ENCODE data around the gene ERP29.
"Not testable (repeated sequence)": the region's sequence is repeated elsewhere in the genome, so short reads cannot be mapped to it uniquely, and the experiment has no call there.

Gene ERP29

GRCh38 chr12:112001576-112001975 lies 11.7 kb upstream of the ERP29 start:
- no peak for DNase-seq (ENCODE audit: low spot score)

GRCh38 chr12:112004041-112004440 lies 9.2 kb upstream of the ERP29 start:
- DNase-seq (ENCODE audit: low spot score) = no peak

DNA sequence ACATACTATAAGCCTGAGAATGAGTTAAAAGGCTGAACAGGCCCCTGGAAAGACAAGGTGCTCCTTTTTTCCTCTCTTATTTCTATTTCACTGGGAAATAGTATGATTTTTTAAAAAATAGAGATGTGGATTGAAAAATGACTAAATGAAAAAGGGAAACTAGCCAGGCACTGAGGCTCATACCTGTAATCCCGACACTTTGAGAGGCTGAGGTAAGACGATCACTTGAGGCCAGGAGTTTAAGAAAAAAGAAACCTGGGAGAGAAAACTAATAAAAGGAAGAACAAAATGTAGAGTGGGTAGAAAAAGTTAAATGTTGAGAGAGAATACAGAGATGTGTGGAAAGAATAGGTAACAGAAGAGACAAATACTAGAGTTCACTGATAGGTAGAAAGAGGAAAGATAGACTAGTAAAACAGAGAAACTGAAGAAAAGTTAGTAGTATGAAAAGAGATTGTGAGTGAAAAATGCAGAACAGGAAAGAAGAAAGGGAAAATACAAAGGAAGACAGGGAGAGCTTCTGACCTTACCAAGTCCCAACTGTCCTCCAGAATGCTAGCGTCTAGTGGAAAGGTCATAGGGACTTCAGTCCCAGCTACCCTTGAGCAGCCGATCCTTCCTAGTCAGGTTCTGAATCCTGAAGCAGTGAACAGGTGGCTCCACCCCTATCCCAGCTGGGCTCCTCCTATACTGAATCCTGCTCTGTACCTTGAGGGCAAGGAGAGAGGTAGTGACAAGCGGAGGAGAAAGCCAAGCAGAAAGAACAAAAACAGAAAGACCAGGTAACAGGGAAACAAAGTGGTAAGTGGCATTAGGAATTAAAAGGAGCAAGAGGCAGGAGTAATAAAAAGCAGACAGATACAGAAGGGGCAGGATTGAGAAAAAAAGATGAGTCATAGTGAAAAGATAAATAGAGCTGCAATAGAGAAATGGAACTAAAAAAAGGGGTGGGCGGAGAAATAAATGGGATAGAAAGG lies 7.5 kb upstream of the ERP29 start:
- DNase-seq (ENCODE audit: low spot score) = no peak

GRCh38 chr12:112007945-112008344 lies 5.3 kb upstream of the ERP29 start:
- no peak for DNase-seq (ENCODE audit: low spot score)

GRCh38 chr12:112008918-112009317 lies 4.3 kb upstream of the ERP29 start:
- no peak for DNase-seq (ENCODE audit: low spot score)

GRCh38 chr12:112009596-112009995 lies 3.6 kb upstream of the ERP29 start:
- DNase-seq (ENCODE audit: low spot score) = not testable (repeated sequence)

GRCh38 chr12:112010415-112011344 lies 2.5 kb upstream of the ERP29 start:
- DNase-seq (ENCODE audit: low spot score) = no peak

- DNase-seq (ENCODE audit: low spot score) = no peak
Observed at GRCh38 chr12:112011685-112012084, 1.5 kb upstream of the ERP29 start.

- peak; percentile 90 for DNase-seq (ENCODE audit: low spot score)
Observed at GRCh38 chr12:112013601-112014402, 576 bp downstream of the ERP29 start.

DNA sequence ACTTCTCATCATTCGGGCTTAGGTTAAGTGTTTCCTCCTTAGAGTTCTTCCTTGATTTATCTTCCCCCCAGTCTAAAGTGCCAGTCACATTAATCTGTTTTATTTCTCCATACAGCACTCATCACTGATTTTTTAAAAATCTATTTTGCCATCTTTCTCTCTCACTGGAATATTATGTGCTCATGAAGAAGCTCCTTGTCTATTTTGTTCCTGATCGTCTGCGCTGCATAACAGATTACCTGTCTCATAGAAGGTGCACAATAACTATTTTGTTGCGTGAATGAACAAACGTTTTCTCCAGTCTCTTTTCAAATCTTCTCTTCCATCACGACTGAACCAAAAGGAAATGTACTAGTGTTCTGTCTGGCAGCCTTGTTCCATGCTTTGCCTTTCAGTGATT lies 2.7 kb downstream of the ERP29 start:
- no peak for DNase-seq (ENCODE audit: low spot score)

GRCh38 chr12:112017041-112017440 lies 3.8 kb downstream of the ERP29 start:
- DNase-seq (ENCODE audit: low spot score) = no peak

GRCh38 chr12:112018571-112019237 lies 5.5 kb downstream of the ERP29 start:
- peak; percentile 84 for DNase-seq (ENCODE audit: low spot score)

DNA sequence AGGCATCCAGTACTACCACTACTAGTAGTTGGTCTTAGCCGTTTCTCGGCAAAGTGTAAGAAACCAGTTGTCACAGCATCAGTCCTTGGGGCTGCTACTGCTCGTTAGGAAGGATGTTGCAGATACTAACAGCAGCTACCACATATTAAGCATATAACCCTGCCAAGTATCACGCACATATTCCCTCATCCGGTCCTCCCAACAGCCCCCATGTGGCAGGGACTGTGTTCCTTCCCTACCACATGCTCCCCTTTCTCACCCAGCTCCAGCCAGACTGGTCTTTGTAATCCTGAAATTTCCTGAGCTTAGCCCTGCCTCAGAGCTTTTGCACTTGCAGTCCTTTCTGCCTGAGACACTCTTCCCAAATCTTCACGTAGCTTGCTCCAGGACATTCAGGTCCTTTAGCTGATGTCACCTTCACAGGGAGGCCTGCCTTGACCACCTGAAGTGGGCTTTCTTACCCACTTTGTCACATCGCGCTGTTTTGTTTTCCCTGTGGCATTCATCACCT lies 7.8 kb downstream of the ERP29 start:
- no peak for DNase-seq (ENCODE audit: low spot score)

DNA sequence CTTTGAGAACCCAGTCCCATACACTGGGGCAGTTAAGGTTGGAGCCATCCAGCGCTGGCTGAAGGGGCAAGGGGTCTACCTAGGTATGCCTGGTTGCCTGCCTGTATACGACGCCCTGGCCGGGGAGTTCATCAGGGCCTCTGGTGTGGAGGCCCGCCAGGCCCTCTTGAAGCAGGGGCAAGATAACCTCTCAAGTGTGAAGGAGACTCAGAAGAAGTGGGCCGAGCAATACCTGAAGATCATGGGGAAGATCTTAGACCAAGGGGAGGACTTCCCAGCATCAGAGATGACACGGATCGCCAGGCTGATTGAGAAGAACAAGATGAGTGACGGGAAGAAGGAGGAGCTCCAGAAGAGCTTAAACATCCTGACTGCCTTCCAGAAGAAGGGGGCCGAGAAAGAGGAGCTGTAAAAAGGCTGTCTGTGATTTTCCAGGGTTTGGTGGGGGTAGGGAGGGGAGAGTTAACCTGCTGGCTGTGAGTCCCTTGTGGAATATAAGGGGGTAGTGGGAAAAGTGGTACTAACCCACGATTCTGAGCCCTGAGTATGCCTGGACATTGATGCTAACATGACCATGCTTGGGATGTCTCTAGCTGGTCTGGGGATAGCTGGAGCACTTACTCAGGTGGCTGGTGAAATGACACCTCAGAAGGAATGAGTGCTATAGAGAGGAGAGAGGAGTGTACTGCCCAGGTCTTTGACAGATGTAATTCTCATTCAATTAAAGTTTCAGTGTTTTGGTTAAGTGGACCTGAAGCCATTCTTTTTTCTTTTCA lies 9.2 kb downstream of the ERP29 start:
- no peak for DNase-seq (ENCODE audit: low spot score)

DNA sequence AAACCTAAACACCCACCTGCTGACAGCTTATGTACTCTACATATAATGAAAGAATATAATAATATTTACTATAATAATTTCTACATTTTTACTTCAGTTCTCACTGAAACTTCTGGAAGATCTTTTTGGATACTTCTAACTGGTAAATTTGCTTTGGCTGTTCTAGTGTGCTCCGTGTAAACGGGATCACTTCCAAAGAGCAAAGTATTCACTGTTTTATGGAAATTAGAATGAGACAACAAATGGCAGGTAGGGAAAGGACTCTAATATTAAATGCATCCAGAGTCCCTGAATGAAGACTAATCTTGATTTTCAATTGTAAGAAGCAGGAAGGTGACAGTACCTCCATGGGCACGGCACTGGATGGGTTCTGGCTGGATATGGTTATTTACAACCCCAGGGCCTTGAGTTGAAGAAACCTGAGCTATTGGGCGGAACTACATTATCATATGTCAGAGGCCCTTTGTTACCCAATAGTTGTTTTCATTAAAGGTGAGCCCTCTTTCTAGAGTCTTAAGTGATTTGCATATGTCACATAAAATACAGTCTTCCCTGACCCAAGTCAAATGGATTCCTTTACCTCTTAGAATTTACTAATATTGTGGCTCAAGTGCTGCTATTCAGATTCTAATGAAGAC lies 10.7 kb downstream of the ERP29 start:
- DNase-seq (ENCODE audit: low spot score) = no peak

- no peak for DNase-seq (ENCODE audit: low spot score)
Observed at GRCh38 chr12:112025808-112026375, 12.7 kb downstream of the ERP29 start.

GRCh38 chr12:112029301-112029700 lies 16.1 kb downstream of the ERP29 start:
- no peak for DNase-seq (ENCODE audit: low spot score)

GRCh38 chr12:112031472-112031871 lies 18.2 kb downstream of the ERP29 start:
- DNase-seq (ENCODE audit: low spot score) = no peak

DNA sequence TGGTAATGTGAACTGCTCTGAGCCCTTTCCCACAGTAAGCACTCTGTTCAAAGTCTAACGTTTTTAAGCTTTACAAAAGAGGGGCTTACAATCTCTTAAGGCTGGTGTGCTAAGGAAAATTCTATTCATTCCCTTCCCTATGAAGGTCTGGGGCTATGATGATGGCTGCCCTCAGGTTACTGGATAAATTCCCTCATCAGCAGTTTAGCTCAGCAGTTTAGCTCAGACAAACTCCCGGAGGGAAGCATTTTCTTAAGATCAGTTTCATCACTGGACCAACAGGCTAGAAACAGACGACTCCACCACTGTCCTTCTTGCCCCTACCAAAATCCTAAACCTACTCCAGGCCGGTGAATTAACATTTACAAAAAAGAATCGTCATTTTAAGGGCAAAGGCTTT lies 19.1 kb downstream of the ERP29 start:
- DNase-seq (ENCODE audit: low spot score) = no peak
